Neural cell (in vitro differentiated cells): ENCODE data around the gene COL13A1. TPM values are rescaled to one million over a fixed set of nuclear protein-coding genes. Genes with fewer than 3 reads are reported as not detected.

Source experiments
- H2AFZ ChIP-seq: fragments of 200-600, 300-800 bp; sonication (generic), shearing (Covaris generic); 2 replicates; pipeline ENCODE4 v1.6.0; 2014; ENCODE audit warnings: low read depth, mild to moderate bottlenecking, antibody characterized with exemption, low read length, moderate library complexity
- H3F3A ChIP-seq: fragments of 200-600 bp; shearing (Covaris generic); 2 replicates; pipeline ENCODE4 v1.6.1; 2016; ENCODE audit warnings: mild to moderate bottlenecking, moderate library complexity, mixed read lengths, antibody characterized with exemption, low read length; ENCODE audit not compliant: insufficient read depth, poor library complexity, severe bottlenecking
- H3K27ac ChIP-seq: fragments of 200-600, 300-800 bp; sonication (generic), shearing (Covaris generic); 2 replicates; pipeline ENCODE4 v1.5.1; 2014; ENCODE audit warnings: mild to moderate bottlenecking, low read length, moderate library complexity
- H3K27me3 ChIP-seq: fragments of 300-800, 200-600 bp; sonication (generic), shearing (Covaris generic); 2 replicates; pipeline ENCODE4 v1.6.0; 2014; ENCODE audit warnings: mild to moderate bottlenecking, low read depth, low read length, moderate library complexity; ENCODE audit not compliant: insufficient read depth
- H3K36me3 ChIP-seq: fragments of 300-800, 200-600 bp; sonication (generic), shearing (Covaris generic); 2 replicates; pipeline ENCODE4 v1.5.1; 2014; ENCODE audit warnings: mild to moderate bottlenecking, antibody characterized with exemption, low read length, moderate library complexity; ENCODE audit not compliant: insufficient read depth
- H3K4me2 ChIP-seq: fragments of 300-800, 200-600 bp; sonication (generic), shearing (Covaris generic); 2 replicates; pipeline ENCODE4 v1.6.0; 2014; ENCODE audit warnings: mild to moderate bottlenecking, low read length
- H3K4me3 ChIP-seq: fragments of 300-800, 200-600 bp; sonication (generic), shearing (Covaris generic); 2 replicates; pipeline ENCODE4 v1.5.1; 2014; ENCODE audit warnings: mild to moderate bottlenecking, low read length, moderate library complexity
- H3K79me2 ChIP-seq: fragments of 200-600 bp; shearing (Covaris generic); replicated peaks from 2 replicates; pipeline ENCODE4 v1.6.0; 2014; ENCODE audit warnings: mild to moderate bottlenecking, low read length, moderate library complexity; ENCODE audit not compliant: insufficient read depth
- H3K9ac ChIP-seq: fragments of 300-800, 200-600 bp; sonication (generic), shearing (Covaris generic); 2 replicates; pipeline ENCODE4 v1.6.1; 2016; ENCODE audit warnings: mild to moderate bottlenecking, low read length, mixed read lengths
- H3K9me2 ChIP-seq: fragments of 200-600 bp; shearing (Covaris generic); 2 replicates; pipeline ENCODE4 v1.6.1; 2016; ENCODE audit warnings: mild to moderate bottlenecking, low read length, mixed read lengths; ENCODE audit not compliant: insufficient read depth
- H3K9me3 ChIP-seq: fragments of 200-600, 300-800 bp; sonication (generic), shearing (Covaris generic); 2 replicates; pipeline ENCODE4 v1.6.1; 2016; ENCODE audit warnings: mild to moderate bottlenecking, mixed run types, low read length, moderate library complexity, mixed read lengths
- H4K20me1 ChIP-seq: fragments of 200-600 bp; shearing (Covaris generic); 2 replicates; pipeline ENCODE4 v1.6.1; 2016; ENCODE audit warnings: mild to moderate bottlenecking, mixed run types; ENCODE audit not compliant: insufficient read depth
- EP300 ChIP-seq: fragments of 450-650 bp; conservative IDR thresholded peaks from 2 replicates; pipeline ENCODE4 v1.6.1; 2014; ENCODE audit warnings: antibody characterized with exemption, mild to moderate bottlenecking, moderate library complexity; ENCODE audit not compliant: poor library complexity, severe bottlenecking
- EZH2 ChIP-seq: fragments of 200-600, 300-800 bp; shearing (Covaris generic), sonication (generic); IDR thresholded peaks from 2 replicates; pipeline ENCODE4 v1.6.1; 2014; ENCODE audit warnings: antibody characterized with exemption, low read length, borderline replicate concordance, mild to moderate bottlenecking; ENCODE audit not compliant: insufficient read depth, poor library complexity, severe bottlenecking
- MXI1 ChIP-seq: fragments of 450-650 bp; conservative IDR thresholded peaks from 2 replicates; pipeline ENCODE4 v1.6.1; 2014; ENCODE audit warnings: antibody characterized with exemption, mild to moderate bottlenecking; ENCODE audit not compliant: poor library complexity, severe bottlenecking
- POLR2AphosphoS5 ChIP-seq: IDR thresholded peaks from 2 replicates; pipeline ENCODE4 v1.6.1; 2012
- RAD21 ChIP-seq: fragments of 450-650 bp; conservative IDR thresholded peaks from 2 replicates; pipeline ENCODE4 v1.6.1; 2014; ENCODE audit warnings: antibody characterized with exemption, mild to moderate bottlenecking, moderate library complexity
- SMC3 ChIP-seq: fragments of 450-650 bp; conservative IDR thresholded peaks from 2 replicates; pipeline ENCODE4 v1.6.1; 2014; ENCODE audit warnings: antibody characterized with exemption, mild to moderate bottlenecking, moderate library complexity; ENCODE audit not compliant: poor library complexity
- TAF1 ChIP-seq: IDR thresholded peaks from 2 replicates; pipeline ENCODE4 v1.6.1; 2012; ENCODE audit warnings: low read depth
- polyA plus RNA-seq: library from polyadenylated mRNA; depleted of rRNA; stranded (reverse); fragments of >200 nt; gene quantifications from 2 replicates; pipeline ENCODE4 v1.2.3, GENCODE V29; 2014
- TF ChIP-seq, protein P1 (sequence below): fragments of 450-650 bp; IDR thresholded peaks from 2 replicates; pipeline ENCODE4 v1.5.1; 2014; ENCODE audit warnings: antibody characterized with exemption, mild to moderate bottlenecking, moderate library complexity; ENCODE audit not compliant: poor library complexity, severe bottlenecking
- TF ChIP-seq, protein P2 (sequence below): IDR thresholded peaks from 2 replicates; pipeline ENCODE4 v1.6.1; 2012; ENCODE audit warnings: borderline replicate concordance

COL13A1 gene
- polyA plus RNA-seq, 1 donor from 2014 or later: 4.7 TPM

DNA sequence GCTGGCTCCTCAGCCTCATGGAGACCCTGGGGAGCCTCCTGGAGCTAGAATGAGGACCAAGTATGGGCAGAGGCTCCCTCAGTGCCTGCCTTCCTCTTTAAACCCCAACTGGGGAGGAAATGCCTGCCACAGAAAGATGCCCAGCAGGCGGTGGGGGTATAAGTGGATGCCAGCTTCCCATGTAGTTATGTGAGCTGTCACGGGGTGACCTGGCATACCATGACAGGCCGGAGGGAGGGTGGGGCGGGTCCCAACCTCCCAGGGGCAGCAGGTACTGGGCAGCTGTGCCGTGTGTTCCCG lies 35.0 kb downstream of the COL13A1 start:
- Histone ChIP-seq H3K4me3 (no peak overlapping the region), H3K79me2 (no peaks in the 10 kb centered on the region), H3F3A (no peaks in the 10 kb centered on the region), H2AFZ (no peak overlapping the region), H3K36me3 (no peaks in the 10 kb centered on the region), H3K27ac (no peak overlapping the region), H3K9me3 (no peaks in the 10 kb centered on the region), H3K4me2 (no peak overlapping the region), H3K9me2 (no peaks in the 10 kb centered on the region), H3K27me3 (no peaks in the 10 kb centered on the region), H4K20me1 (no peaks in the 10 kb centered on the region), H3K9ac (no peak overlapping the region)
- TF ChIP-seq TAF1 (no peak), EZH2 (no peak), EP300 (no peak), MXI1 (no peak), RAD21 (no peak)
- TF ChIP-seq, protein P1, sequence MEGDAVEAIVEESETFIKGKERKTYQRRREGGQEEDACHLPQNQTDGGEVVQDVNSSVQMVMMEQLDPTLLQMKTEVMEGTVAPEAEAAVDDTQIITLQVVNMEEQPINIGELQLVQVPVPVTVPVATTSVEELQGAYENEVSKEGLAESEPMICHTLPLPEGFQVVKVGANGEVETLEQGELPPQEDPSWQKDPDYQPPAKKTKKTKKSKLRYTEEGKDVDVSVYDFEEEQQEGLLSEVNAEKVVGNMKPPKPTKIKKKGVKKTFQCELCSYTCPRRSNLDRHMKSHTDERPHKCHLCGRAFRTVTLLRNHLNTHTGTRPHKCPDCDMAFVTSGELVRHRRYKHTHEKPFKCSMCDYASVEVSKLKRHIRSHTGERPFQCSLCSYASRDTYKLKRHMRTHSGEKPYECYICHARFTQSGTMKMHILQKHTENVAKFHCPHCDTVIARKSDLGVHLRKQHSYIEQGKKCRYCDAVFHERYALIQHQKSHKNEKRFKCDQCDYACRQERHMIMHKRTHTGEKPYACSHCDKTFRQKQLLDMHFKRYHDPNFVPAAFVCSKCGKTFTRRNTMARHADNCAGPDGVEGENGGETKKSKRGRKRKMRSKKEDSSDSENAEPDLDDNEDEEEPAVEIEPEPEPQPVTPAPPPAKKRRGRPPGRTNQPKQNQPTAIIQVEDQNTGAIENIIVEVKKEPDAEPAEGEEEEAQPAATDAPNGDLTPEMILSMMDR: no peak
- TF ChIP-seq, protein P2, sequence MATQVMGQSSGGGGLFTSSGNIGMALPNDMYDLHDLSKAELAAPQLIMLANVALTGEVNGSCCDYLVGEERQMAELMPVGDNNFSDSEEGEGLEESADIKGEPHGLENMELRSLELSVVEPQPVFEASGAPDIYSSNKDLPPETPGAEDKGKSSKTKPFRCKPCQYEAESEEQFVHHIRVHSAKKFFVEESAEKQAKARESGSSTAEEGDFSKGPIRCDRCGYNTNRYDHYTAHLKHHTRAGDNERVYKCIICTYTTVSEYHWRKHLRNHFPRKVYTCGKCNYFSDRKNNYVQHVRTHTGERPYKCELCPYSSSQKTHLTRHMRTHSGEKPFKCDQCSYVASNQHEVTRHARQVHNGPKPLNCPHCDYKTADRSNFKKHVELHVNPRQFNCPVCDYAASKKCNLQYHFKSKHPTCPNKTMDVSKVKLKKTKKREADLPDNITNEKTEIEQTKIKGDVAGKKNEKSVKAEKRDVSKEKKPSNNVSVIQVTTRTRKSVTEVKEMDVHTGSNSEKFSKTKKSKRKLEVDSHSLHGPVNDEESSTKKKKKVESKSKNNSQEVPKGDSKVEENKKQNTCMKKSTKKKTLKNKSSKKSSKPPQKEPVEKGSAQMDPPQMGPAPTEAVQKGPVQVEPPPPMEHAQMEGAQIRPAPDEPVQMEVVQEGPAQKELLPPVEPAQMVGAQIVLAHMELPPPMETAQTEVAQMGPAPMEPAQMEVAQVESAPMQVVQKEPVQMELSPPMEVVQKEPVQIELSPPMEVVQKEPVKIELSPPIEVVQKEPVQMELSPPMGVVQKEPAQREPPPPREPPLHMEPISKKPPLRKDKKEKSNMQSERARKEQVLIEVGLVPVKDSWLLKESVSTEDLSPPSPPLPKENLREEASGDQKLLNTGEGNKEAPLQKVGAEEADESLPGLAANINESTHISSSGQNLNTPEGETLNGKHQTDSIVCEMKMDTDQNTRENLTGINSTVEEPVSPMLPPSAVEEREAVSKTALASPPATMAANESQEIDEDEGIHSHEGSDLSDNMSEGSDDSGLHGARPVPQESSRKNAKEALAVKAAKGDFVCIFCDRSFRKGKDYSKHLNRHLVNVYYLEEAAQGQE: no peak

DNA sequence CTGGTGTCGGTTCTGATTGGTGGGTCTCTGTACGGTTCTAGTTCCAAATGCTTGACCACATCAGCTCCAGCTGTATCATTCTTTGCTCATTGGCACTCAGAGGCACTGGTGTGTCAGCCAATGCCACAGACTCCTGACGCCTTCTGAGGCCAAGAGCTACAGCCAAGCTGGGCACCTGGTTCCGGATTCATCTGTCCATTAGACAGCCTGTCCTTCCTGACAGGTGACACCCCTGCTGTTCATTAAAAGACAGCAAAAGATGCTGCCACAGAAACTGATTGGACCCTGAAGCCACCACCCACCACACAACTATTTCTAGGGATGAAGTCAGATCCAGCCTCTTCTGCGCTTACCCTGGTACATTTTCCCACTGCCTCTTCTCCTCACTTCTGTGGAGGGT lies 35.6 kb downstream of the COL13A1 start:
- Histone ChIP-seq H3K27ac (no peak overlapping the region), H3K36me3 (no peaks in the 10 kb centered on the region), H3K27me3 (no peaks in the 10 kb centered on the region), H3K4me2 (no peak overlapping the region), H3K9ac (no peak overlapping the region), H3K9me3 (no peaks in the 10 kb centered on the region), H4K20me1 (no peaks in the 10 kb centered on the region), H3K79me2 (no peaks in the 10 kb centered on the region), H3F3A (no peaks in the 10 kb centered on the region), H2AFZ (no peak overlapping the region), H3K4me3 (no peak overlapping the region), H3K9me2 (no peaks in the 10 kb centered on the region)
- TF ChIP-seq MXI1 (no peak), EZH2 (no peak), RAD21 (no peak), EP300 (no peak), TAF1 (no peak), SMC3 (no peak), POLR2AphosphoS5 (no peak)
- TF ChIP-seq, protein P2: no peak
- TF ChIP-seq, protein P1: no peak
